A673 (cell line): ENCODE measurements around the gene GSAP. TPM values are rescaled to one million over a fixed set of nuclear protein-coding genes. Genes with fewer than 3 reads are reported as not detected.

Experiments
- BruUV-seq: library from RNA; stranded (reverse); fragments of 400-500 nt; replicated peaks from 2 replicates; lab custom pipeline; 2021; lab: Mats Ljungman, UMichigan
- CTCF ChIA-PET: fragments of 300-600 bp; sonication (Branson Sonifier 250); formaldehyde crosslinking; loops from one replicate; lab custom pipeline; 2022; ENCODE audit warnings: antibody characterized with exemption; lab: Charles Lee
- POLR2A ChIA-PET: fragments of 300-600 bp; sonication (Branson Sonifier 250); formaldehyde crosslinking; loops from one replicate; lab custom pipeline; 2022; ENCODE audit warnings: antibody characterized with exemption; ENCODE audit not compliant: low non-redundant PET; lab: Charles Lee
- DNase-seq: peaks from one replicate; pipeline ENCODE4 v3.0.0-alpha.2; 2015; ENCODE audit warnings: low spot score
- H3K27ac ChIP-seq: fragments of 200-600 bp; sonication (generic); 2 replicates; pipeline ENCODE4 v1.5.1; 2016; ENCODE audit warnings: mixed run types, low read depth, mild to moderate bottlenecking, mixed read lengths, antibody characterized with exemption, low read length; ENCODE audit not compliant: poor library complexity, severe bottlenecking
- H3K27me3 ChIP-seq: fragments of 200-600 bp; sonication (generic); replicated peaks from 2 replicates; pipeline ENCODE4 v1.6.1; 2017; ENCODE audit warnings: mixed run types, low read depth, mild to moderate bottlenecking, mixed read lengths, antibody characterized with exemption, low read length; ENCODE audit not compliant: insufficient read depth, poor library complexity
- H3K36me3 ChIP-seq: fragments of 200-600 bp; sonication (generic); 2 replicates; pipeline ENCODE4 v1.6.1; 2016; ENCODE audit warnings: mixed run types, mild to moderate bottlenecking, mixed read lengths, antibody characterized with exemption, low read length; ENCODE audit not compliant: insufficient read depth, poor library complexity, severe bottlenecking
- H3K4me1 ChIP-seq: fragments of 200-600 bp; sonication (generic); 2 replicates; pipeline ENCODE4 v1.6.1; 2017; ENCODE audit warnings: mixed run types, mild to moderate bottlenecking, mixed read lengths, antibody characterized with exemption, low read length; ENCODE audit not compliant: insufficient read depth, poor library complexity, severe bottlenecking
- H3K4me3 ChIP-seq: fragments of 200-600 bp; sonication (generic); 2 replicates; pipeline ENCODE4 v1.5.1; 2016; ENCODE audit warnings: low read depth, mixed run types, mild to moderate bottlenecking, mixed read lengths, low read length; ENCODE audit not compliant: poor library complexity, severe bottlenecking
- H3K9me3 ChIP-seq: fragments of 200-600 bp; sonication (generic); 2 replicates; pipeline ENCODE4 v1.6.1; 2016; ENCODE audit warnings: mixed run types, low read depth, mild to moderate bottlenecking, mixed read lengths, antibody characterized with exemption, low read length; ENCODE audit not compliant: poor library complexity, severe bottlenecking
- CTCF ChIP-seq: fragments of 300-800, 200-600 bp; sonication (generic); conservative IDR thresholded peaks from 2 replicates; pipeline ENCODE4 v1.5.1; 2017; ENCODE audit warnings: low read depth, mild to moderate bottlenecking, antibody characterized with exemption, low read length, moderate library complexity, mixed read lengths
- EZH2 ChIP-seq: fragments of 200-600 bp; sonication (generic); IDR thresholded peaks from 2 replicates; pipeline ENCODE4 v1.6.1; 2017; ENCODE audit warnings: borderline replicate concordance, low read depth, mild to moderate bottlenecking, mixed read lengths, antibody characterized with exemption, low read length; ENCODE audit not compliant: poor library complexity, severe bottlenecking
- intact Hi-C: fragments of 100-400 bp; cut with micrococcal nuclease; formaldehyde crosslinking; loops from one replicate; pipeline ENCODE4 v1.10.0; 2022; ENCODE audit not compliant: unreplicated experiment
- total RNA-seq: library from RNA; stranded (reverse); gene quantifications from 2 replicates; pipeline ENCODE4 v1.2.3, GENCODE V29; 2021

Gene GSAP
- total RNA-seq, 1 experiment from 2014 or later: 0.15 TPM

GRCh38 chr7:77338883-77339629 lies 77.1 kb downstream of the GSAP start:
- TF ChIP-seq EZH2: no peak
- no TSS peak for BruUV-seq
- H3K4me1 ChIP-seq: no peaks in the 10 kb centered on the region
- H3K36me3 ChIP-seq: no peaks in the 10 kb centered on the region
- CTCF ChIA-PET: no interaction called here
- DNase-seq: no peak
- intact Hi-C loops: no loop called here
- POLR2A ChIA-PET: interaction anchor here (0.7 kb wide), 1 partner anchor 702 kb away, joined by 3 read pairs; no protein-coding TSS in a partner anchor
- no peaks in the 10 kb centered on the region for H3K9me3 ChIP-seq
- no peak overlapping the region for H3K4me3 ChIP-seq
- no peaks in the 10 kb centered on the region for H3K27me3 ChIP-seq
- H3K27ac ChIP-seq: no peak overlapping the region

- Histone ChIP-seq H3K36me3 (no peaks in the 10 kb centered on the region), H3K9me3 (no peaks in the 10 kb centered on the region), H3K4me1 (no peaks in the 10 kb centered on the region), H3K27me3 (no peaks in the 10 kb centered on the region), H3K4me3 (no peak overlapping the region), H3K27ac (no peak overlapping the region)
- no TSS peak for BruUV-seq
- ChIA-PET POLR2A (no interaction called here), CTCF (no interaction called here)
- TF ChIP-seq EZH2: no peak
- no peak for TF ChIP-seq CTCF
- intact Hi-C loops: no loop called here
- DNase-seq: no peak
These were observed 77.9 kb downstream of the GSAP start for GRCh38 chr7:77338260-77338659.

- no peak for DNase-seq
- Histone ChIP-seq H3K27me3 (no peaks in the 10 kb centered on the region), H3K9me3 (no peaks in the 10 kb centered on the region), H3K4me1 (no peaks in the 10 kb centered on the region), H3K4me3 (no peak overlapping the region), H3K27ac (no peak overlapping the region), H3K36me3 (no peaks in the 10 kb centered on the region)
- CTCF ChIA-PET: no interaction called here
- TF ChIP-seq CTCF (no peak), EZH2 (no peak)
- POLR2A ChIA-PET: no interaction called here
- intact Hi-C loops: no loop called here
- no TSS peak for BruUV-seq
These were observed 78.6 kb downstream of the GSAP start for GRCh38 chr7:77337456-77337990.
